ENCODE data around the gene ZKSCAN8. TPM values are rescaled to one million over a fixed set of nuclear protein-coding genes. Genes with fewer than 3 reads are reported as not detected.

Gene ZKSCAN8
- polyA plus RNA-seq, 1 experiment: 5.5 TPM

DNA sequence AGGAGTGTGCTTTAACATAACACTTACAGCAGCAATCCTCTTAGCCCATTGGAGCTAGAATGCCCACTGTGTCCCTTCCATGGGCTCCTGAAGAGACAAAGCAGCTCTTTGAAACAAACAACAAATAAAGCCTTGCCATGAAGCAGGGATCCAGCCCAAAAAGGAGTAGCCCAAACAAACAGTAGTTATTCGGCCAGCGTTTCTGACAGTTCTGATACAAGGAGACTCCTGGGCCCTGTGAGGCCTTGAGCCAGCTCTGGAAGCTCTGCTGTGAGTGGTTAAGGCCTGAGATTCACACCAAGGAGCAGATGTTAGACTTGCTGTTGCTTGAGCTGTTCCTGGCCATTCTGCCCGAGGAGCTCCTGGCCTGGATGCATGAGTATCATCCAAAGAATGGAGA lies 34.2 kb upstream of the ZKSCAN8 start:
- ChIA-PET POLR2A (no interaction called here), CTCF (interaction anchor here (0.9 to 1.8 kb wide), 2 partner anchors 9 to 249 kb away, joined by 4 to 5 read pairs; no protein-coding TSS in a partner anchor)
- TF ChIP-seq, protein P1, sequence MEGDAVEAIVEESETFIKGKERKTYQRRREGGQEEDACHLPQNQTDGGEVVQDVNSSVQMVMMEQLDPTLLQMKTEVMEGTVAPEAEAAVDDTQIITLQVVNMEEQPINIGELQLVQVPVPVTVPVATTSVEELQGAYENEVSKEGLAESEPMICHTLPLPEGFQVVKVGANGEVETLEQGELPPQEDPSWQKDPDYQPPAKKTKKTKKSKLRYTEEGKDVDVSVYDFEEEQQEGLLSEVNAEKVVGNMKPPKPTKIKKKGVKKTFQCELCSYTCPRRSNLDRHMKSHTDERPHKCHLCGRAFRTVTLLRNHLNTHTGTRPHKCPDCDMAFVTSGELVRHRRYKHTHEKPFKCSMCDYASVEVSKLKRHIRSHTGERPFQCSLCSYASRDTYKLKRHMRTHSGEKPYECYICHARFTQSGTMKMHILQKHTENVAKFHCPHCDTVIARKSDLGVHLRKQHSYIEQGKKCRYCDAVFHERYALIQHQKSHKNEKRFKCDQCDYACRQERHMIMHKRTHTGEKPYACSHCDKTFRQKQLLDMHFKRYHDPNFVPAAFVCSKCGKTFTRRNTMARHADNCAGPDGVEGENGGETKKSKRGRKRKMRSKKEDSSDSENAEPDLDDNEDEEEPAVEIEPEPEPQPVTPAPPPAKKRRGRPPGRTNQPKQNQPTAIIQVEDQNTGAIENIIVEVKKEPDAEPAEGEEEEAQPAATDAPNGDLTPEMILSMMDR (IDR thresholded peaks at IDR 0.05; ENCODE audit: insufficient read depth, low read depth, low read length): no peak
- Histone ChIP-seq H3K27me3 (ENCODE audit: control insufficient read depth, insufficient read depth, low read length) (no peaks in the 10 kb centered on the region), H3K4me3 (ENCODE audit: low read depth, low read length) (no peak overlapping the region), H3K36me3 (ENCODE audit: control insufficient read depth, insufficient read depth, low read length) (no peaks in the 10 kb centered on the region)
- no peak for DNase-seq (ENCODE audit: low read depth)

DNA sequence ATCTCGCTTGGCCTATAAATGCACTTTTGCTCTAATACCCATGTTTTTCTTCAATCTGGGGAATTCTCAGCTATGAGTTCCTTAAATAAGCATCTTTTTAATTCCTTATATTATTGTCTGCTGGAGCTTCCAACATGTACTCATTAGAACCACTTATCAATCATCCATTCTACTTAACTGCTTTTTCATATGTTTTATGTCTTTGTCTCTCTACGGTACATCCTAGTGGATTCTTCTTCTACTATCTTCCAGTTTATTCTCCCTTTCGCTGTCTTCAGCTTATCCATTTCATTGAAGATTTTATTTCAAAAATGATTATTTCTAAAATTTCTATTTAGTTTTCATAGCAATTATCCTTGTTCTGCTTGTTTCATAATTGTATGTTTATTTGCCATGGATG lies 29.7 kb upstream of the ZKSCAN8 start:
- CTCF ChIA-PET: no interaction called here
- H3K36me3 ChIP-seq (ENCODE audit: control insufficient read depth, insufficient read depth, low read length): peaks cover 8% of the 10 kb centered on the region
- POLR2A ChIA-PET: no interaction called here

DNA sequence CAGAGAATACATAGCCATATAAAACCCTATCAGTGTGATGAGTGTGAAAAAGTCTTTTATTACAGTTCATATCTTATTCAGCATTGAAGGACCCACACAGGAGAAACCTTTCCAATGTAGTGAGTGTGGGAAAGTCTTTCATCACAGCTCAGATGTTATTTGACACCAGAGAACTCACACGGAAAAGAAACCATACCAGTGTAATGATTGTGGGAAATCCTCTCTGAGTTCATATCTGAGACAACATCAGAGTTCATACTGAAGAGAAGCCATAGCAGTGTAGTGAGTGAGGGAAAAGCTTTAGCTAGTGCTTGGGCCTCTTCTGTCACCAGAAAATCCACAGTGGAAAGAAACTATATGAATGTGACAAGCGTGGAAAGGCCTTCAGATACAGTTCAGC lies 25.9 kb upstream of the ZKSCAN8 start:
- ChIA-PET CTCF (interaction anchor here (1.8 kb wide), 1 partner anchor 11 kb away, joined by 5 read pairs; no protein-coding TSS in a partner anchor), POLR2A (no interaction called here)
- TF ChIP-seq, protein P1 (IDR thresholded peaks at IDR 0.05; ENCODE audit: insufficient read depth, low read depth, low read length): no peak
- DNase-seq (ENCODE audit: low read depth): no peak
- Histone ChIP-seq H3K36me3 (ENCODE audit: control insufficient read depth, insufficient read depth, low read length) (peaks cover 13% of the 10 kb centered on the region), H3K4me3 (ENCODE audit: low read depth, low read length) (no peak overlapping the region), H3K27me3 (ENCODE audit: control insufficient read depth, insufficient read depth, low read length) (no peaks in the 10 kb centered on the region)

More for the DNA sequence above, 29.7 kb upstream of the ZKSCAN8 start:
- TF ChIP-seq, protein P1 (IDR thresholded peaks at IDR 0.05; ENCODE audit: insufficient read depth, low read depth, low read length): no peak
- Histone ChIP-seq H3K27me3 (ENCODE audit: control insufficient read depth, insufficient read depth, low read length) (no peaks in the 10 kb centered on the region), H3K4me3 (ENCODE audit: low read depth, low read length) (no peak overlapping the region)
- no peak for DNase-seq (ENCODE audit: low read depth)

DNA sequence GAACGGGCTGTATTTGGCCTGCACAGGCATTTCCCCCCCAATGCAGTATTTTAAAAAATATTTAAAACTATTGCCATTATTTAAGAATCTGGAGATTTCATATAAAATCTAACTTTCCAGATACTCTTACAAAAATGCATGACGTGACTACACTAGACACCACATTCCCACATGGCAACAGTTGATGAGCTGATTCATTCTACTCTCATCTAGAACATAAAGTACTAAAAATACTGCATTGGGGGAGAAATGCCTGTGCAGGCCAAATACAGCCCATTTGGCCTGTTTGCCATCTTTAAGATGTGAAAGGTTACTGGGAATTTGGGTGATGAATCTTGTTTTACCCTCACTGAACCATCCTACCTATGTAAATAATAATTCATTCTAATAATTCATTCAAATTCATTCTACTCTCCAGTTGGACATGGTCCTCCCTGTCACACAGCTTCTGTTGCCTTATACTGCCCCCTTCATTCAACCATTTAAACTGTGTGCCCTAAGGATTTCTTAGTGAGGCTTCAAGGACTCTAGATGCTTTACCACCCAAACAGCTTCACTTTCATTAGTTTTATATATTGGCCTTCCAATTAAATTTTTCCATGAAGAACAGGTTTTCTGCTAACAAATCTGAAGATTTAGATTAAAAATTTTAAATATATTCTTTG lies 24.2 kb upstream of the ZKSCAN8 start:
- Histone ChIP-seq H3K4me3 (ENCODE audit: low read depth, low read length) (no peak overlapping the region), H3K27me3 (ENCODE audit: control insufficient read depth, insufficient read depth, low read length) (no peaks in the 10 kb centered on the region), H3K36me3 (ENCODE audit: control insufficient read depth, insufficient read depth, low read length) (peaks cover 13% of the 10 kb centered on the region)
- DNase-seq (ENCODE audit: low read depth): no peak
- ChIA-PET CTCF (interaction anchor here (1.0 to 1.3 kb wide), 2 partner anchors 10 to 239 kb away, joined by 3 to 4 read pairs; no protein-coding TSS in a partner anchor), POLR2A (no interaction called here)
- TF ChIP-seq, protein P1 (IDR thresholded peaks at IDR 0.05; ENCODE audit: insufficient read depth, low read depth, low read length): no peak

DNA sequence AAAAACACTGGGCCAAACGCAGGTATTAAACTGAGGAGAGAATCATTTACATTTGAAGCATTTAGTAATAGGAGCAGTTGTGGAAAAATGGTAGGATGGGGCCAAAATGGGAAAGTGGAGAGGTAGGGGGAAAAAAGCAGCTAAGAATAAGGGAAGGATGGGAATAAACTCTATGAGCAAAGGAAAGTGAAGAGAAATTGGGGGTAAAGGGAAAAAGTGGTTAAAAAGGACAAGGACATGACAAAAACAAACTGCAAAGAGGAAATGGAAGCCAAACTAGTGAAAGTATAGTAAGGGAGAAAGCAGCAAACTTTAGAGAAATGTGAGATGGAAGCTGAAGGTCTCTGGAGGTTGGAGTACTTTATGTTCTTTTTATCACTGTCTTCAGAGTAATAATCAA lies 23.5 kb upstream of the ZKSCAN8 start:
- DNase-seq (ENCODE audit: low read depth): no peak
- H3K27me3 ChIP-seq (ENCODE audit: control insufficient read depth, insufficient read depth, low read length): no peaks in the 10 kb centered on the region
- H3K36me3 ChIP-seq (ENCODE audit: control insufficient read depth, insufficient read depth, low read length): peaks cover 13% of the 10 kb centered on the region
- TF ChIP-seq, protein P1 (IDR thresholded peaks at IDR 0.05; ENCODE audit: insufficient read depth, low read depth, low read length): no peak
- CTCF ChIA-PET: interaction anchor here (0.8 kb wide), 1 partner anchor 106 kb away, joined by 3 read pairs; no protein-coding TSS in a partner anchor
- POLR2A ChIA-PET: no interaction called here
- H3K4me3 ChIP-seq (ENCODE audit: low read depth, low read length): no peak overlapping the region

All from BJ (cell line).